Measurements from ENCODE around the gene FAM72B.
"Not testable (repeated sequence)": the region's sequence is repeated elsewhere in the genome, so short reads cannot be mapped to it uniquely, and the experiment has no call there.

Gene FAM72B

DNA sequence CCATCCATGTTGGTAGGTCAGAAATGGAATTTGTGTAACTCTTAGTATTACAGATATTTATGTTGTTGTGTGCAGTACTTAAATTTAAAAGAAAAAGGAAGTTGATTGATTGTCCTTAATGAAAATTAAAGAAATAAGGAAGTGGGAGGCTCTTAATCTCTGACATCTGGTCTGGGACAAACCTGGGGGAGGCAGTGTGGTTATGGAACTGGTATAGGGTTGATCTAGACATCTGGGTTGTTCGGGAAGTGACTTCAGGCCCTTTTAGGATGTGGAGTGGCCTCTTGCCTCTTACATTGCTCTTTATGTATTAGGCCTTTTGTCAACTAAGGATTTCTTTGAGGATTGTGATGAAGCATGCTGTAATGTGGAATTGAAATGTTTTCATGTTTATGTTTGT lies 16.1 kb upstream of the FAM72B start:
- DNase-seq (ENCODE audit: low spot score) = not testable (repeated sequence)

DNA sequence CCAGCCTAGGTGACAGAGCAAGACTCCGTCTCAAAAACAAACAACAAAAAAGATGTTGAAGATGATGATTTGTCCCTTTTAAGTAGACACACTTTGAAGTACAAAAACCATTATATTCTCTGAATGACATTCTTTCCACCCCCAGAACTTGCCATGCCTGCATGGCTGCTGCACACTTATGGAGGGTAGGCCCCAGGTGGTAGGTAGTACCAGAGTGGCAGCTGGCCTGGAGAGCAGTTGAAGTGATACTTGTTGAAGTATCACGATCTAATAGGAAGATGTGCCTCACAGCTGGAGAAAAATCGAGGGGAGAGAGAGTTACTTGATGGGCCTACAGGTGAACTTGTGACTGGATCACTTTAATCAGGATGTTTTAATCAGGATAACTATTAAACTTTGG lies 15.6 kb upstream of the FAM72B start:
- DNase-seq (ENCODE audit: low spot score) = not testable (repeated sequence)

DNA sequence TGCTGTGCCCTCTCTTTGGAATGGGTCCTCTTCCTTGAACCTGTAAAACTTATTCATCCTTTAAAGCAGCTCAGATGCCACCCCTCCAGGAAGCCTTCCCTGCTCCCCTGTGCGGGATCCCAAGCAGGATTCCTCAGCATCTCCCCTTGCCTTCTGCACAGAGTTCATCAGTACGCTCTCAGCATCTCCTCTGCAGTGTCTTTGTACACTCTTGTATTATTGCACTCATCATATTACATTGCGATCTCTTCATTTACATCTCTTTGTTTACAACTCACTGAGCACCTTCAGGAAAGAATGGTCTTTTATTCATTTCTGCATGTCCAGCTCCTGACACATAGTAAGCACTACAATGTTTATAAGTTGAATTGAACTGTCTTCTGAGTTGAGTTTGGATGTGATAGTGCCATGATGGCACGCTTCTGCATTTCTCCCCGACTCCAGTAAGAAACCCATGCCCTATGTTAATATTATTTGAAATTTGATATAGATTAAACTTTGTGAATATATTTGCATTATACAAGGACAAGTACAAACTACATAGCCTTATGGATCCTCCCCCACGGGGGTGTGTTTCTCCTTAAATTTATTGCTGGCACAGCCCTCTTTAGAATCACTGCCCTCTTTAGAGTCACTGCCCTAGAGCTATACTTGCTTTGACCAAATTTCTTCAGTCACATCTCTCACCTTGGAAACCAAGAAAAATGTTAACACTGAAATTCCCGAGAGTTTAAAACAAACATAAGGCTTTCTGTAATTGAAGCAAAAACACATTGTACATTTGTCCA lies 13.1 kb upstream of the FAM72B start:
- not testable (repeated sequence) for DNase-seq (ENCODE audit: low spot score)

GRCh38 chr1:121192512-121192911 lies 8.4 kb upstream of the FAM72B start:
- DNase-seq (ENCODE audit: low spot score) = not testable (repeated sequence)

DNA sequence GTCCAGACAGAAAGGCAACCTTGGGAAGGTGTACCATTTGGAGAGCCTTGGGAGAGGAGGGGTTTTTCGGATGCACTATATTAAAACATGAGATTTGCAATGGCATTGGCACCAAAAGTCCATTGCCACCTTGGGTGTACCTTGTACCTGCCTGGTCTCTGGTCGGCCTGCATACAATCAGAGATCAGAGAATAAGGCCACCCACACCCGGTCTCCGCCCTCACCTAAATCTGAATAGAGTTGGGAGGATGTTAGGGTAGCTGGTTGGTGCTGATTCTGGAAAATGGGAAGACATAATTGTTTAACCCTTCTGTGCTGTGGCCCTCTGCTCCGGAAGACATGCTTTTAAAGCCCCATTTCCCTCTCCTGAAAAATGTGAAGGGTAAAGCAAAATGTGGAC lies 3.8 kb upstream of the FAM72B start:
- peak; percentile 2 for DNase-seq (ENCODE audit: low spot score)

DNA sequence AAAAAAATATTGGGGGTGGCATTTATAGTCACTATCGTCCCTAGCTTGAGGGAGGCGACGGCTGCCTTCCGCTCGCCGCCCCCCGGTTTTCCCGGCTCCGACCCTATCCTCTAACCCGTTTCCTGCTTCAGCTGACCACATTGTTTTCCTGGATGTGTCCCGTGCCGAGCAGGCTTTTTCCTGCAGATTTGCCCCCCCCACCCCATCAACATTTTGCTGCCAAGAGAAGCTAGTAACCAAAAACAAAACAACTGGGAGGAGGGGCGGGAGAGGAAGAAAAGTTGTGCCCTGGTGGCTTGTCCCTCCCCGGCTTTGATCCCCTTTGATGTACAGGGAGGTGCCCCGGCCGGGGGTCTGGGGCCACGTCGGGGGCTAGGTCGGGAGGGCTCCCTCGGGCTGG lies 2.1 kb upstream of the FAM72B start:
- not testable (repeated sequence) for DNase-seq (ENCODE audit: low spot score)

- DNase-seq (ENCODE audit: low spot score) = not testable (repeated sequence)
Observed at GRCh38 chr1:121185140-121185708, 1.1 kb upstream of the FAM72B start.

DNA sequence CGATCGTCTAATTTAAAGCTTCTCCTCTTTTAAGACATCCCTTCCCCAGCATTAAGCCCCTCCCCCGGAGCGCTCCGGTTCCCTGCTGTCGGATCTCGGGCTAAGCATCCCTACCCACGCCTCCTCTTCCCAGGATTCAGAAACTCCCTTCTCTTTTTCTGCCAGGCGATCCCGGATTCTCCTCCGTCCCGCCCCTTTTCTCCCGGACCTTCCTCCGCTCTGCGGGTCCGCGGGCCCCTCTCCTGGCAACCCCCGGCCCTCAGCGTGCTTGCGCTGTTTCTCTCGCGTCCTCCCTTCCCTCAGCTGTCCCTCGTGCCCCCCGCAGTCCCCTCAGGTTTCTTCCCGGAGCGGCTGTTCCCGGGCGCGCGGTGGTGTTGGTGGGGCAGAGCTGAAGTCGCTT lies 273 bp downstream of the FAM72B start:
- not testable (repeated sequence) for DNase-seq (ENCODE audit: low spot score)

DNA sequence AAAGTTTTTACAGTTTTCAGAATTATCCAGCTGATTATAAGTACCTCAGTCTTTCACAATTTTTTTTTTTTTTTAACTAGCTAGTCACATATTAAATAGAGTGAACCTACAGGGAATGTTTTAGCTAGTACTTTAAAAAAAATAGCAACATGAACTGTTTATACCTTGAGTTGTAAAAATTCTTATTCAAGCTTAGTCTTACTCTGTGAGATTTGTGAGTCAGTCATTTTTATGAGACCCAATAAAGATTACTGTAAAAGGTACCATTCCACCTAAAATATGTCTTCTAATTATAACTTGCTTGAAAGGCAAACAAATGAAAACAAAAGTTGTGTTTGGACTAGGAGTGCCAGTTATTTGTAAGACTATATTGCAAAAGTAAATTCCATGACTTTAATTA lies 5.9 kb downstream of the FAM72B start:
- DNase-seq (ENCODE audit: low spot score) = not testable (repeated sequence)

GRCh38 chr1:121176649-121177048 lies 7.5 kb downstream of the FAM72B start:
- DNase-seq (ENCODE audit: low spot score) = not testable (repeated sequence)

DNA sequence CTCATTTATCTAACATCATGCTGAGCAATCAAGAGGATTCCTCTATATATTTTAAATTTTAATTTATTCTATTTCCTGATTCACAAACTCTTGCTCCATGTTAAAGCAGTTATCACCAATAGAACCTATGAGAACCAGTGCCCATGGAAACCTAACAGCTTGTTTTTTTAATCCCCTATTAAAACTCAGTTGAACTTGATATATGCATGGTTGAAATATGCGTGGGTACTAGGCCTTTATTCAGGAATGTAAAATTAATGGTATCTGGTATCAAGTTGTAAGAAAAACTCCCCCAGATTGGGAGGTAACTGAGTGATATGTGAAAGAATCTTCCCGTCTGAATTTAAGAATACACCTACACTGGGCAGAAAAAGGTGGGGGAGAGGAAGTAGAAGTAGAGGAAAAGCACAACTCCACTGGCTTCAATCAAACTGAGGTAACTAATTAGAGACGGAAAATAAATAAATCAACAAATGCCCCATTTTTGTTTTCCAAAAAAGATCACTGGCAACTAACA lies 15.9 kb downstream of the FAM72B start:
- DNase-seq (ENCODE audit: low spot score) = not testable (repeated sequence)

- not testable (repeated sequence) for DNase-seq (ENCODE audit: low spot score)
Observed at GRCh38 chr1:121167225-121167738, 16.9 kb downstream of the FAM72B start.

- not testable (repeated sequence) for DNase-seq (ENCODE audit: low spot score)
Observed at GRCh38 chr1:121165296-121165695, 18.8 kb downstream of the FAM72B start.

DNA sequence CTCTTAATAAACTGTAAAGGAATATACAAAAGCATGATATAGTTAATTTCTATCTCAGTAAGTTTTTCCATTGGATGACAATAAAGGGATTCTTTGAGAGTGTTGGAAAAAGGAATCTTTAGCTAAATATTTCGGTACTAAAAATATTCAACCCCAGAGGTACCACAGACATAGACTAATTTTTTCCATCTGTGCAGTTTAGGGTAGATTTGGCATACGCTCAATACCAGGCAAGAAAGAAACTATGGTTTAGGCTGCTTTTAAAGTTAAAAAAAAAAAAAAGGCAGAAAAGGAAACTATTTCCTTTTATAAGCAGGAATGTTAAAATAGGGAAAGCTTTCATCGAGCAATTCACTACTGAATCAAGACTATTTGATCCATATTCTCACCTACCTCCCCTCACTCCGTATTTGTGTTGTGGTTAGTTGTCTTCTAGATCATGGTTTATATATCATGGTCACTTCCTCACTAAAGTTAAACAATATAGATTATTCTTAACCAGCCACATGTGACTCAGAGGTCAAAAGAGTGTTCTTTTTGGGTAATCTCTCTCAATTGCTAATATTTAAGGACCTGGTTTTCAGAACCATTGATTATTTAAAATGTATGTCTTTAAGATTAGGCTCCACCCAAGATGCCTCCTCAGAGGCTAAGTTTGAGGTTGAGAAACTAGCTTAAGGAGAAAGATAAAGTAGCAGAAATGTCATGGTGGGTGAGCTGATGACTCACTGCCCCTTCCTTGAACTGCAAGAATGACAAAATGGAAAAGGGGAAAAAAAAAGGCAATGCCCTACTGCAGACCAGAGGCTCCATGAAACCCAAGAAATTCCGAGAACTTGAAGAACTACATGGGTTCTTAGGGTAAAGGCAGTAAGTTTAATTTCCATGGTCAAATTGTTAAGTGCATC lies 20.0 kb downstream of the FAM72B start:
- not testable (repeated sequence) for DNase-seq (ENCODE audit: low spot score)

GRCh38 chr1:121161199-121161901 lies 22.8 kb downstream of the FAM72B start:
- not testable (repeated sequence) for DNase-seq (ENCODE audit: low spot score)

- DNase-seq (ENCODE audit: low spot score) = not testable (repeated sequence)
Observed at GRCh38 chr1:121160118-121160517, 24.0 kb downstream of the FAM72B start.

- not testable (repeated sequence) for DNase-seq (ENCODE audit: low spot score)
Observed at GRCh38 chr1:121157609-121158008, 26.5 kb downstream of the FAM72B start.

- DNase-seq (ENCODE audit: low spot score) = not testable (repeated sequence)
Observed at GRCh38 chr1:121156958-121157603, 27.1 kb downstream of the FAM72B start.

DNA sequence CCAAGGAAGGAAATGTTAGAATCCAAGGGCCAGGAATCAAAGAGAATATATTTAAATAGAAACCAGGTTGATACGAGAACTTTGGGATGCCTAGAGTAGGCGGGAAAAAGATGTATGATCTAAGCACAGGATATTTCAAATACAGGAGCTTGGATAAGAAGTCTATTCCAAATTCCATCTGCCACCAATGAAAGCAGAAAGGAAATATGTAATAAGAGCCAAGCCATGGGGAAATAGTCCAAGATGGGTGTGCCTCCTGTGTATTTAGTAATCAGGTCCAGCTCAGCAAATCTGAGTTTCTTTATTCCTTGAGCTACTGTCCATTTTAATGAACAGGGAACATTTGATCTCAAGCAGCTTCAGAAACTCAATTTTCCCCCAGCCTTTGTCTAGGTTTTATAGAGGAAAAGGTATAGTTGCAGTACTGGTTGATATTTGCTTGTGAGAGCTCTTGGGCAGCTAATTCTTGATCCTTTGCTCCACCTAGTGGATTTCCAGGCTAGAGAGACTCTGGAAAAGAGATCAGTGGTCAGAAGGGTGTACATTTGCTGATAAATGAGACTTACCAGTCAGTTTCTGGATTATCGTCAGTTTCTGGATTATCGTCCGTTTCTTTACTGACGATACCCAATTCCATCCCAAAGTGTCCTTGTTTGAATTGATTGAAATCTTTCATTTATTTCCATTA lies 28.3 kb downstream of the FAM72B start:
- not testable (repeated sequence) for DNase-seq (ENCODE audit: low spot score)

- DNase-seq (ENCODE audit: low spot score) = not testable (repeated sequence)
Observed at GRCh38 chr1:121154811-121155210, 29.3 kb downstream of the FAM72B start.
